Cardiac muscle cell (in vitro differentiated cells and primary cell): ENCODE measurements around the gene ELP5. TPM values are rescaled to one million over a fixed set of nuclear protein-coding genes. Genes with fewer than 3 reads are reported as not detected.
A peak's percentile ranks its signal among the peaks of the same experiment; 100 is the strongest.
"Not testable (repeated sequence)": the region's sequence is repeated elsewhere in the genome, so short reads cannot be mapped to it uniquely, and the experiment has no call there.

ENCODE experiments used
- DNase-seq, 2 donors: peaks; one replicate each; pipeline versions ENCODE4 v3.0.0 to v3.0.0-alpha.2; 2010 to 2017; ENCODE audit warnings: low read depth in 1 of 2, low spot score in 1 of 2
- H3K27ac ChIP-seq: fragments of 200-600 bp; sonication (generic); 2 replicates; pipeline ENCODE4 v1.5.1; 2016
- H3K27me3 ChIP-seq: fragments of 200-600 bp; sonication (generic); 2 replicates; pipeline ENCODE4 v1.6.0; 2016; ENCODE audit warnings: control low read depth
- H3K36me3 ChIP-seq: fragments of 200-600 bp; sonication (generic); 2 replicates; pipeline ENCODE4 v1.5.1; 2016; ENCODE audit warnings: control low read depth
- H3K4me1 ChIP-seq: fragments of 200-600 bp; sonication (generic); 2 replicates; pipeline ENCODE4 v1.8.1; 2017; ENCODE audit warnings: low read depth, mild to moderate bottlenecking, mixed run types
- H3K4me3 ChIP-seq: fragments of 200-600 bp; sonication (generic); 2 replicates; pipeline ENCODE4 v1.5.1; 2016; ENCODE audit warnings: mild to moderate bottlenecking
- H3K9me3 ChIP-seq: fragments of 200-600 bp; sonication (generic); 2 replicates; pipeline ENCODE4 v1.5.1; 2017; ENCODE audit warnings: low read depth, mild to moderate bottlenecking, control low read depth
- polyA plus RNA-seq: library from polyadenylated mRNA; unstranded; fragments of >200 nt; fragmentation: Nextera tagmentation; extraction: Ambion mirVana; gene quantifications from 2 replicates; pipeline ENCODE4 v1.2.1, GENCODE V29; 2016
- total RNA-seq: library from RNA; depleted of rRNA; stranded (reverse); fragments of >200 nt; gene quantifications from 2 replicates; pipeline ENCODE4 v1.2.3, GENCODE V29; 2016
- TF ChIP-seq, protein P1 (sequence below): IDR thresholded peaks from 2 replicates; pipeline ENCODE4 v1.5.1; 2012; ENCODE audit warnings: low read depth, mild to moderate bottlenecking, low read length

ELP5 gene
- total and polyA plus RNA-seq, 2 experiments from 2014 or later: 54.5 to 62.3 TPM

DNA sequence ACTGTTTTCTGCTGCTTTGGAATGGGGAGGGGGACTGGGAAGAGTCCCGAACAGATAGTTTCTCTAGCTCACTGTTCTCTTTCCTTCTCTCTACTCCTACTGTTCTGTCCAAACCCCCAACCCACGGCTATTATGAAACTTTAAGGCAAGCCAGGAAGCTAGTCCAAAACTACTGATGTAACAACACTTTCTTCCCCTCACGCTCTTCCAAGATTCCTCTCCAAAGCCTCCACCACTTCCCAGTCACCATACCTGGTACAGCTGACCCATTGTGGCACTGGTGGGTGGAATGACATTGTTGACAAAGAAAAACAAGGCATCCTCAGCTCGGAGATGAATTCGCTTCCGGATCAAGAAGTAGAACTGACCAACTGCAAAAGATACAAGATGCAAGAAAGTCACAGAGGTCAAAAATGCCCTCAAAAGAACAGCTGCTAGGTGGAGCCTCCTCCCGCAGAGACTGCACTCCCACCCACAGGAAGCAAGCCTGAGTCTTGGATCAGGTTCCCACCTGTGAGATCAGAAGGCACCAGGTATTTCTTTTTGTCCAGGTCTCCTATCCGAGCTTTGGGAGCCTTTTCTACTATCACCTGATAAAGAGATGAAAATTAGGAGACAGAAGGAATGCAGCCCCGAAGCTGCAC is 10.8 kb upstream of the ELP5 start:
- DNase-seq: no peak
- peaks cover 16% of the 10 kb centered on the region for H3K36me3 ChIP-seq
- peaks cover 18% of the 10 kb centered on the region for H3K4me1 ChIP-seq
- TF ChIP-seq, protein P1, sequence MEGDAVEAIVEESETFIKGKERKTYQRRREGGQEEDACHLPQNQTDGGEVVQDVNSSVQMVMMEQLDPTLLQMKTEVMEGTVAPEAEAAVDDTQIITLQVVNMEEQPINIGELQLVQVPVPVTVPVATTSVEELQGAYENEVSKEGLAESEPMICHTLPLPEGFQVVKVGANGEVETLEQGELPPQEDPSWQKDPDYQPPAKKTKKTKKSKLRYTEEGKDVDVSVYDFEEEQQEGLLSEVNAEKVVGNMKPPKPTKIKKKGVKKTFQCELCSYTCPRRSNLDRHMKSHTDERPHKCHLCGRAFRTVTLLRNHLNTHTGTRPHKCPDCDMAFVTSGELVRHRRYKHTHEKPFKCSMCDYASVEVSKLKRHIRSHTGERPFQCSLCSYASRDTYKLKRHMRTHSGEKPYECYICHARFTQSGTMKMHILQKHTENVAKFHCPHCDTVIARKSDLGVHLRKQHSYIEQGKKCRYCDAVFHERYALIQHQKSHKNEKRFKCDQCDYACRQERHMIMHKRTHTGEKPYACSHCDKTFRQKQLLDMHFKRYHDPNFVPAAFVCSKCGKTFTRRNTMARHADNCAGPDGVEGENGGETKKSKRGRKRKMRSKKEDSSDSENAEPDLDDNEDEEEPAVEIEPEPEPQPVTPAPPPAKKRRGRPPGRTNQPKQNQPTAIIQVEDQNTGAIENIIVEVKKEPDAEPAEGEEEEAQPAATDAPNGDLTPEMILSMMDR: no peak
- H3K4me3 ChIP-seq: peak overlapping the region; percentile 72
- H3K27ac ChIP-seq: peak overlapping the region; percentile 98
- H3K9me3 ChIP-seq: no peaks in the 10 kb centered on the region
- H3K27me3 ChIP-seq: no peaks in the 10 kb centered on the region

DNA sequence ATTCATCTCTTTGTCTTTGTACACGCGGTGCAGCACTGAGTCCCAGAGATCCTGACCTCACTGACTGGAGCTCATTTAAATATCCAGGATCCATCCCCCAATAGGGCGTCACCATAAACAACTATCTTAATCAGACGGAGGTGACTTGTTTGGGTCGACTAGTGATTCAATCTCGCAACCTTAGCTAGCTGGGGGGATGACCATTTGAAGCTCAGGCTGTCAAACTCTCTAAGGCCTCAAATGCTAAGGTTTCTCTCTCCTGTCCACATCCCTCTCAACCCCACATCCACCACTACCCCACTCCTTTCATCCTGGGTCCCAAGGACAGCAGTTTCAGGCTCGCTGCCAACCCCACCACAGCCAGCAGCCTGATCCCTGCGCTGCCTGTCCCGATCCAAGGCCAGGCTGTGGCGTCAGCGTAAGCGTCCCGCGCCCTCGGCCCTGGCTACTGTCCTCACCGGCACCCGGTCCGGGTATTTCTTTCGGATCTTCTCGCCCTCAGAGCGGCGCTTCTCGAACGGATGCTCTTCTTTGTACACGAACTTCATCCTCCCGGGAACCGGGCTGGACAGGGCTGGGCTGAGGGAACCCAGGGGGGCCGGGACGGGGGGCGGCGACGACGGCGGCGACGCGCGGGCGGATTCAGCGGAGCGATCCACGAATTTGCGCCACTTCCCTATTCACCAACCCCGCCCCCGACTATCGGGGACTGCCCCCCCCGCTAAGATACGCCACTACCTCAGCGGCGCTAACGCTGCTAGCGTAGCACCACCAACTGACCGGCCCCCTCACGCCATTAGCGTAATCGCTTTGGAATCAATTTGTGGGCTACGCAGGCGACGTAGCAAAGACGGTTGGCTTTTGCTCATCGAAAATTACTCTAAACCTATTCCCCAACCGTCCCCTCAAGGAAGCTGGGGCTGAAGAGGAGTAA is 10.0 kb upstream of the ELP5 start, which contains the start of gene GABARAP:
GABARAP (minus strand) TSS at position 667 of the 934 bp plus-strand sequence; CDS start at position 548, 119 bp downstream.
- peak; percentile 95 for DNase-seq
- TF ChIP-seq, protein P1: no peak

DNA sequence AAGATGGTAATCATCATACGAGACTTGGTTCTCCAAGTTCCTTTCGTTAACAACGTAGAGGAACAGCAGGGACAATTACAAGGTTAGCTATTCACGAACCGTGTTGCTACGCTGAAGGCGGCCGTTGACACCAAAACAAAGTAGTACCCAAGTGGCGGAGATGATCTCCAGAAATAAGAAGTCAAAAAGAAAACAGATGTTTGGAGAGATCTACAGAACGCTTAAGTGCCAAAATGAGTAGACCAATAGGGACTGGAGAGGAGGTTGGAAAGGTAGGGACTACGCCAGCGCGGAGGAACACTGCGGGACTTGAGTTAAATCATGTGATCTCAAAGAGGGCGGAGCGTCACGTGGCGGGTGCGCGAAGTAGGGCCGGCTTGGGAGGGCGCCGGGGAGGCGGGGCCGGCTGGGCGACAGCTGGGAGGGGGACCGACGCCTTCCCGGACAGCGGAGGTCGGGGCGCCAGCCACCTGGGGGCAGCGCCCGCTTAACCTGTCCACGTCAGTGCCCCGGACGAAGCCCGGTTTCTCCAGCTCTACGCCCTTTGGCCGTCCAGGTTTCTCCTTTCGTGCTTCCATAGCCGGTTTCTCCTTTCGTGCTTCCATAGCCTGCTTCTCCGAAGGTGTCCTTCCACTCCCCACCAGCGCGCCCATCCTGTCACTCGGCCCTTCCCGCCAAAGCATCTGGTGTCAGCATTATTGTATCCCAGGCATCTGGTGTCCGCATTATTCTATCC is 9.1 kb upstream of the ELP5 start:
- TF ChIP-seq, protein P1: no peak

More for the DNA sequence above, 10.0 kb upstream of the ELP5 start, which contains the start of gene GABARAP:
- H3K9me3 ChIP-seq: no peaks in the 10 kb centered on the region
- peak within 1 kb of the TSS; percentile 98 for H3K27ac ChIP-seq
- no peaks in the 10 kb centered on the region for H3K27me3 ChIP-seq
- peaks cover 17% of the 10 kb centered on the region for H3K36me3 ChIP-seq
- H3K4me3 ChIP-seq: peak within 1 kb of the TSS; percentile 72
- peaks cover 18% of the 10 kb centered on the region for H3K4me1 ChIP-seq

DNA sequence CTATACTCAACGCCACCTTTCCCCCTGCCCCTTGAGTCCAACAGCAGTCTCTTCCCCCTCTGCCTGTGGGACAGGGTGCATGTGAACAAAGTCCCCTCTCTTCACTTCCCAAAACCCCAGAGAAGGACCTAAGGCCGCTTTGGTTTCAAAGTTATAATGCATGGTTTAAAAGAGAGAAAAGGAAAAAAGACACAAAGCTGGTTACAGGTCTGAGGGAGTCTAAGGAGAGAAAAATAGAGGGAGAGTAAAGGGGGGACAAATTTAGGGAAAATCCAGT is 8.6 kb upstream of the ELP5 start:
- Histone ChIP-seq H3K9me3 (no peaks in the 10 kb centered on the region), H3K27ac (peak overlapping the region; percentile 98), H3K4me3 (peak overlapping the region; percentile 72), H3K27me3 (no peaks in the 10 kb centered on the region), H3K4me1 (peaks cover 18% of the 10 kb centered on the region), H3K36me3 (peaks cover 17% of the 10 kb centered on the region)
- TF ChIP-seq, protein P1: no peak
- no peak for DNase-seq

More for the DNA sequence above, 9.1 kb upstream of the ELP5 start:
- Histone ChIP-seq H3K4me1 (peaks cover 18% of the 10 kb centered on the region), H3K36me3 (peaks cover 17% of the 10 kb centered on the region), H3K9me3 (no peaks in the 10 kb centered on the region), H3K27me3 (no peaks in the 10 kb centered on the region), H3K4me3 (peak overlapping the region; percentile 72), H3K27ac (peak overlapping the region; percentile 98)
- DNase-seq: peak; percentile 98

DNA sequence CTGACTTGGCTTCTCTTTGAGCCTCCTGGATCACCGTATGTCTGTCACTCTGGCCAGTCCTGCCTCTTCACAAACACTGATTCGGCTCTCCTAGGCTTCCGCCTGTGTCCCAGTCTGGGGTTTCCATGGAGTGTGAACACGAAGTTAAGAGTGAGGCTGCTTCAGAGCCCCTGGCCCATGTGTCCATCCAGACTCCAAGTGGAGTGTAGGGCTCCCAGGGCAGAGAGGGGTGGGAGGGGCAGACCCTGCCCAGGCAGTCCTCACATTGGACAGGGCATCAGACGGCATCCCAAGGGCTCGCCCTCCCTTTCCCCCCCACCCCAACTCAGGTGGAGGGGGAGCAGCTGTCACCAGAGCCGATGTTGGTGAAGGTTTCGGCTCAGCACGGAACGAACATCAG is 8.2 kb upstream of the ELP5 start:
- Histone ChIP-seq H3K36me3 (peaks cover 17% of the 10 kb centered on the region), H3K4me1 (peaks cover 22% of the 10 kb centered on the region), H3K27ac (peak overlapping the region; percentile 98)
- not testable (repeated sequence) for DNase-seq, H3K9me3 ChIP-seq, H3K4me3 ChIP-seq, H3K27me3 ChIP-seq
